K562 (cell line): Measurements from ENCODE around the gene FOXD3. TPM values are rescaled to one million over a fixed set of nuclear protein-coding genes. Genes with fewer than 3 reads are reported as not detected.

Source experiments
- ATAC-seq: fragments of 200-7000 bp; cut with Tn5 transposase; 3 replicates; pipeline ENCODE4 v1.9.1; 2020; ENCODE audit warnings: moderate library complexity
- BruUV-seq: library from RNA; stranded (reverse); fragments of 400-500 nt; replicated peaks from 2 replicates; lab custom pipeline; 2021; lab: Mats Ljungman, UMichigan
- CTCF ChIA-PET: fragments of 300-600 bp; formaldehyde crosslinking; extraction: SDS; loops from one replicate; lab custom pipeline; 2021; ENCODE audit warnings: low intra/inter-chr PET ratio; lab: Yijun Ruan, JAX
- POLR2A ChIA-PET: fragments of 300-600, 350-650 bp; sonication (Branson Sonifier 250); formaldehyde crosslinking; extraction: SDS; loops from one replicate; lab custom pipeline; 2021; ENCODE audit warnings: antibody characterized with exemption, inconsistent platforms; lab: Yijun Ruan, JAX
- DNase-seq, 4 experiments: peaks; one replicate each; pipeline versions ENCODE4 v3.0.0 to v3.0.0-alpha.2; 2011 to 2018; ENCODE audit warnings: low spot score in 3 of 4, mixed read lengths in 3 of 4; ENCODE audit errors: extremely low read depth in 1 of 4
- FAIRE-seq: peaks from 2 replicates; lab custom pipeline; 2011; peaks lifted over from hg19 to GRCh38; lab: Jason Lieb, UNC
- H2AFZ ChIP-seq: 2 replicates; pipeline ENCODE4 v1.6.0; 2011; ENCODE audit warnings: low read depth, low read length, control low read depth, inconsistent platforms
- H3K27ac ChIP-seq: fragments of 200-600 bp; 3 replicates; pipeline ENCODE4 v1.8.0; 2011; ENCODE audit warnings: low read depth, mild to moderate bottlenecking, control low read depth, inconsistent platforms, low read length, moderate library complexity, mixed read lengths; ENCODE audit errors: extremely low read depth
- H3K27me3 ChIP-seq, 2 experiments: fragments of 300-600 bp in 1 of 2; 2 replicates in 1 of 2; 3 replicates in 1 of 2; pipeline versions ENCODE4 v1.6.0 to v1.8.0; 2011; ENCODE audit warnings: inconsistent platforms in 2 of 2, low read length in 2 of 2, mild to moderate bottlenecking in 1 of 2, mixed read lengths in 1 of 2, moderate library complexity in 1 of 2; ENCODE audit not compliant: control insufficient read depth in 2 of 2, insufficient read depth in 2 of 2
- H3K36me3 ChIP-seq: fragments of 300-600 bp; 3 replicates; pipeline ENCODE4 v1.8.0; 2011; ENCODE audit warnings: mild to moderate bottlenecking, low read length, inconsistent platforms; ENCODE audit not compliant: control insufficient read depth, insufficient read depth
- H3K4me1 ChIP-seq, 2 experiments: fragments of 200-600 bp in 1 of 2; replicated peaks in 1 of 2; 2 replicates in 1 of 2; 3 replicates in 1 of 2; pipeline versions ENCODE4 v1.5.1 to v1.8.0; 2011; ENCODE audit warnings: inconsistent platforms in 2 of 2, low read length in 2 of 2, mild to moderate bottlenecking in 1 of 2, mixed read lengths in 1 of 2, moderate library complexity in 1 of 2; ENCODE audit not compliant: control insufficient read depth in 2 of 2, insufficient read depth in 2 of 2
- H3K4me2 ChIP-seq: 2 replicates; pipeline ENCODE4 v1.6.1; 2011; ENCODE audit warnings: low read length, control low read depth, inconsistent platforms, mixed read lengths; ENCODE audit not compliant: insufficient read depth
- H3K4me3 ChIP-seq: fragments of 200-600 bp; sonication (generic), shearing (Covaris generic); 2 replicates; pipeline ENCODE4 v1.5.1; 2016; ENCODE audit warnings: control low read depth, inconsistent platforms
- H3K79me2 ChIP-seq: fragments of 200-600 bp; 3 replicates; pipeline ENCODE4 v1.8.0; 2011; ENCODE audit warnings: low read length, inconsistent platforms; ENCODE audit not compliant: control insufficient read depth, insufficient read depth
- H3K9ac ChIP-seq, 2 experiments: 2 replicates each; pipeline versions ENCODE4 v1.6.0 to v1.6.1; 2011; ENCODE audit warnings: low read depth in 2 of 2, low read length in 2 of 2, control low read depth in 1 of 2, inconsistent platforms in 1 of 2, mild to moderate bottlenecking in 1 of 2, mixed read lengths in 1 of 2; ENCODE audit not compliant: insufficient read depth in 1 of 2
- H3K9me1 ChIP-seq: one replicate; pipeline ENCODE4 v1.6.0; 2011; ENCODE audit warnings: inconsistent platforms, mild to moderate bottlenecking, low read length, moderate library complexity; ENCODE audit not compliant: control insufficient read depth, insufficient read depth
- H3K9me3 ChIP-seq: replicated peaks from 2 replicates; pipeline ENCODE4 v1.5.1; 2011; ENCODE audit warnings: low read depth, low read length, inconsistent platforms; ENCODE audit not compliant: control insufficient read depth, insufficient read depth
- H4K20me1 ChIP-seq: replicated peaks from 2 replicates; pipeline ENCODE4 v1.6.1; 2011; ENCODE audit warnings: low read length, inconsistent platforms, mixed read lengths; ENCODE audit not compliant: control insufficient read depth, insufficient read depth
- AFF4 ChIP-seq: sonication (generic); formaldehyde crosslinking; IDR thresholded peaks from 2 replicates; pipeline ENCODE4 v1.8.0; 2023; ENCODE audit warnings: mild to moderate bottlenecking, missing genetic modification reagents
- ARNT ChIP-seq, 2 experiments: fragments of 450-650 bp; IDR thresholded peaks; 2 replicates each; pipeline ENCODE4 v1.6.1; 2016; ENCODE audit warnings: mild to moderate bottlenecking in 1 of 2
- CEBPB ChIP-seq: fragments of 450-650 bp; IDR thresholded peaks from 2 replicates; pipeline ENCODE4 v1.6.1; 2016; ENCODE audit warnings: missing genetic modification characterization, missing compliant biosample characterization
- CTBP1 ChIP-seq: fragments of 450-650 bp; IDR thresholded peaks from 2 replicates; pipeline ENCODE4 v1.6.1; 2016; ENCODE audit warnings: borderline replicate concordance
- ETS2 ChIP-seq: IDR thresholded peaks from 2 replicates; pipeline ENCODE4 v1.6.1; 2016; ENCODE audit warnings: borderline replicate concordance, missing genetic modification characterization, mild to moderate bottlenecking, moderate library complexity, missing compliant biosample characterization; ENCODE audit not compliant: poor library complexity, severe bottlenecking
- FOXK2 ChIP-seq, 2 experiments: fragments of 450-650 bp; IDR thresholded peaks in 1 of 2; conservative IDR thresholded peaks in 1 of 2; 2 replicates each; pipeline ENCODE4 v1.6.1; 2016; ENCODE audit warnings: low read depth in 2 of 2, mild to moderate bottlenecking in 1 of 2
- HMG20A ChIP-seq: fragments of 450-650 bp; formaldehyde crosslinking; conservative IDR thresholded peaks from 2 replicates; pipeline ENCODE4 v1.4.0; 2020; ENCODE audit warnings: mild to moderate bottlenecking, mixed read lengths
- HMGN3 ChIP-seq: IDR thresholded peaks from 2 replicates; pipeline ENCODE4 v1.6.1; 2011; ENCODE audit warnings: borderline replicate concordance, low read depth, mild to moderate bottlenecking, mixed read lengths, low read length; ENCODE audit not compliant: insufficient read length; ENCODE audit errors: extremely low read depth
- KDM5B ChIP-seq: fragments of 200-600 bp; sonication (generic); IDR thresholded peaks from 2 replicates; pipeline ENCODE4 v1.6.1; 2012; ENCODE audit warnings: low read depth, mild to moderate bottlenecking, moderate library complexity, low read length, control low read depth, inconsistent platforms; ENCODE audit not compliant: insufficient replicate concordance
- MAFG ChIP-seq: fragments of 450-650 bp; conservative IDR thresholded peaks from 2 replicates; pipeline ENCODE4 v1.6.1; 2016; ENCODE audit warnings: missing genetic modification characterization, missing compliant biosample characterization
- RFX1 ChIP-seq: fragments of 450-650 bp; IDR thresholded peaks from 2 replicates; pipeline ENCODE4 v1.6.1; 2016; ENCODE audit warnings: mild to moderate bottlenecking, moderate library complexity
- SFPQ ChIP-seq: fragments of 200-400 bp; formaldehyde crosslinking; IDR thresholded peaks from 2 replicates; pipeline ENCODE4 v1.6.1; 2017; ENCODE audit warnings: mild to moderate bottlenecking, low read depth, low read length, moderate library complexity
- TCFL5 ChIP-seq: fragments of 250-450 bp; sonication (Bioruptor Pico); conservative IDR thresholded peaks from 2 replicates; pipeline ENCODE4 v1.6.1; 2021; ENCODE audit warnings: mild to moderate bottlenecking, moderate library complexity, matching md5 sums
- ZC3H8 ChIP-seq: fragments of 450-650 bp; IDR thresholded peaks from 2 replicates; pipeline ENCODE4 v1.6.1; 2017
- ZFP36 ChIP-seq: fragments of 150-350 bp; IDR thresholded peaks from 2 replicates; pipeline ENCODE4 v1.6.1; 2018; ENCODE audit warnings: low read length, low read depth; ENCODE audit not compliant: partially characterized antibody
- ZFX ChIP-seq: sonication (generic); formaldehyde crosslinking; IDR thresholded peaks from 2 replicates; pipeline ENCODE4 v1.8.0; 2022; ENCODE audit warnings: mild to moderate bottlenecking, missing genetic modification reagents, moderate library complexity
- ZNF717 ChIP-seq: fragments of 250-450 bp; sonication (Bioruptor Pico); IDR thresholded peaks from 2 replicates; pipeline ENCODE4 v1.5.0; 2021
- WGBS: fragments of 100-300 bp; shearing (Covaris generic); methylation state at CpG from one replicate; pipeline ENCODE4 v1.1.6; 2016; ENCODE audit warnings: low coverage, mixed read lengths; ENCODE audit not compliant: insufficient coverage; ENCODE audit errors: missing lambda C conversion rate; 5-methylcytosine and 5-hydroxymethylcytosine counted together
- in situ Hi-C: fragments of 300-500 bp; cut with MboI; formaldehyde crosslinking; loops from 4 replicates; pipeline ENCODE4 v1.15.0; 2018; ENCODE audit warnings: inconsistent platforms, mixed read lengths
- intact Hi-C: fragments of 100-400 bp; cut with micrococcal nuclease; formaldehyde crosslinking; loops from 2 replicates; pipeline ENCODE4 v1.14.2; 2022
- polyA plus RNA-seq, 8 experiments: library from polyadenylated mRNA; depleted of rRNA in 4 of 8; stranded (reverse) in 5 of 8; unstranded in 3 of 8; fragments of >200 nt; fragmentation: Nextera tagmentation in 2 of 8; fragmentation: Illumina TruSeq in 1 of 8; extraction: Ambion mirVana in 2 of 8; extraction: Trizol in 1 of 8; gene quantifications; 2 replicates each; pipeline versions ENCODE4 v1.2.1 to v1.2.3, GENCODE V29; 2011 to 2014; ENCODE audit warnings: inconsistent platforms in 1 of 8, missing spikeins in 1 of 8
- total RNA-seq, 7 experiments: library from RNA; depleted of rRNA in 6 of 7; stranded (reverse); fragments of >200 nt in 6 of 7; fragmentation: Illumina TruSeq in 2 of 7; extraction: Trizol in 2 of 7; gene quantifications; 2 replicates each; pipeline versions ENCODE4 v1.2.1 to v1.2.3, GENCODE V29; 2011 to 2021; ENCODE audit warnings: low replicate concordance in 1 of 7

The FOXD3 gene
- total and polyA plus RNA-seq, 9 of the 15 experiments (the other 6 are each of a cell fraction or from before 2014, with no cell fraction given) = 0.06 to 0.45 (median 0.10) TPM; not detected in 2

GRCh38 chr1:63294803-63295594 is 27.4 kb upstream of the FOXD3 start:
- Histone ChIP-seq H3K4me3 (no peak overlapping the region), H3K9ac (no peak overlapping the region), H3K4me1 (no peaks in the 10 kb centered on the region), H3K27ac (no peak overlapping the region), H4K20me1 (no peaks in the 10 kb centered on the region), H3K36me3 (no peaks in the 10 kb centered on the region), H3K27me3 (peaks cover 9 to 11% of the 10 kb centered on the region in 2 experiments; a peak in 4 of 5 replicates), H3K4me2 (no peak overlapping the region), H3K9me1 (no peaks in the 10 kb centered on the region), H2AFZ (no peak overlapping the region), H3K79me2 (no peaks in the 10 kb centered on the region), H3K9me3 (no peaks in the 10 kb centered on the region)
- intact Hi-C loops (no loop called here), in situ Hi-C loops (no loop called here)
- ChIA-PET POLR2A (no interaction called here), CTCF (no interaction called here)
- no peak for DNase-seq
- no peak for ATAC-seq
- no peak for FAIRE-seq
- 2% methylated on average over 6 of the region's 6 CpGs for WGBS
- BruUV-seq = no TSS peak
- TF ChIP-seq CTBP1 (no peak), RFX1 (no peak), KDM5B (no peak), TCFL5 (CRISPR knock-in tag) (no peak), HMGN3 (no peak), AFF4 (no peak), ZNF717 (CRISPR knock-in tag) (no peak), CEBPB (tag) (no peak), HMG20A (CRISPR knock-in tag) (no peak), ETS2 (tag) (no peak), ZFX (CRISPR knock-in tag) (no peak), ZC3H8 (no peak), MAFG (tag) (no peak), FOXK2 (conservative IDR thresholded peaks at IDR 0.05 in 1 of 2, IDR thresholded peaks at IDR 0.05 in 1 of 2; ENCODE audit: low read depth in 2 of 2) (no peak), ZFP36 (no peak), ARNT (IDR thresholded peaks at IDR 0.05) (no peak), SFPQ (no peak)
